Kidney epithelial cell (primary cell): ENCODE results near the gene PXK. TPM values are rescaled to one million over a fixed set of nuclear protein-coding genes. Genes with fewer than 3 reads are reported as not detected.
A peak's percentile ranks its signal among the peaks of the same experiment; 100 is the strongest.

ENCODE experiments used
- DNase-seq: peaks from one replicate; pipeline ENCODE4 v3.0.0-alpha.2; 2010; ENCODE audit warnings: low read depth
- H3K27me3 ChIP-seq: 2 replicates; pipeline ENCODE4 v1.6.0; 2011; ENCODE audit warnings: low read length; ENCODE audit not compliant: control insufficient read depth, insufficient read depth
- H3K36me3 ChIP-seq: 2 replicates; pipeline ENCODE4 v1.5.1; 2011; ENCODE audit warnings: low read length; ENCODE audit not compliant: control insufficient read depth, insufficient read depth
- H3K4me3 ChIP-seq: 2 replicates; pipeline ENCODE4 v1.5.1; 2011; ENCODE audit warnings: low read depth, mild to moderate bottlenecking, control low read depth, low read length
- CTCF ChIP-seq: IDR thresholded peaks from 2 replicates; pipeline ENCODE4 v1.5.1; 2011; ENCODE audit warnings: mild to moderate bottlenecking, moderate library complexity, low read length, control low read depth, inconsistent platforms; ENCODE audit not compliant: insufficient read depth, poor library complexity, severe bottlenecking
- total RNA-seq: library from RNA; depleted of rRNA; stranded (reverse); fragments of >200 nt; gene quantifications from 2 replicates; pipeline ENCODE4 v1.2.3, GENCODE V29; 2015

Gene PXK
- total RNA-seq, 1 donor from 2014 or later: 13.2 TPM

DNA sequence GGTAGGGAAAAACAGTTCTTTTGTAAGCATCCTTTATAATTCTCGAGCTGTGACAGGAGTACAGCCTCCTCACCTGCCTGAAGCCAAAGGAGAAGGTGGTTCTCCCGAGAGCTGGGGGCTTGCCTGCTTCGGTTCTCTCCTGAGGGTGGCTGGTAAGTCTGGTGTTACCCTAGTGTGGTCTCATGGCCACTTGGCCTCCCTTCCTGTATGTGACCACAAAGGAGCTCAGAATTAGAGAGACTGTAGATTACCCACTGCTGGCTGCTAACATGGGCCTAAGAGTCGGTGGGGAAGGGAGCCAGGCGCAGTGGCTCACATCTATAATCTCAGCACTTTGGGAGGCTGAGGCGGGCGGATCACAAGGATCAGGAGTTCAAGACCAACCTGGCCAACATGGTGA, 88.3 kb downstream of the PXK start:
- no peak for DNase-seq
- Histone ChIP-seq H3K36me3 (no peaks in the 10 kb centered on the region), H3K4me3 (no peak overlapping the region), H3K27me3 (no peaks in the 10 kb centered on the region)
- no peak for TF ChIP-seq CTCF

GRCh38 chr3:58422756-58423325, 90.1 kb downstream of the PXK start:
- TF ChIP-seq CTCF: peak; percentile 33
- H3K4me3 ChIP-seq: no peak overlapping the region
- no peaks in the 10 kb centered on the region for H3K27me3 ChIP-seq
- H3K36me3 ChIP-seq: no peaks in the 10 kb centered on the region
- DNase-seq: no peak

GRCh38 chr3:58424613-58425012, 91.9 kb downstream of the PXK start:
- Histone ChIP-seq H3K4me3 (no peak overlapping the region), H3K36me3 (peaks cover 3% of the 10 kb centered on the region), H3K27me3 (no peaks in the 10 kb centered on the region)
- no peak for TF ChIP-seq CTCF
- DNase-seq: no peak

DNA sequence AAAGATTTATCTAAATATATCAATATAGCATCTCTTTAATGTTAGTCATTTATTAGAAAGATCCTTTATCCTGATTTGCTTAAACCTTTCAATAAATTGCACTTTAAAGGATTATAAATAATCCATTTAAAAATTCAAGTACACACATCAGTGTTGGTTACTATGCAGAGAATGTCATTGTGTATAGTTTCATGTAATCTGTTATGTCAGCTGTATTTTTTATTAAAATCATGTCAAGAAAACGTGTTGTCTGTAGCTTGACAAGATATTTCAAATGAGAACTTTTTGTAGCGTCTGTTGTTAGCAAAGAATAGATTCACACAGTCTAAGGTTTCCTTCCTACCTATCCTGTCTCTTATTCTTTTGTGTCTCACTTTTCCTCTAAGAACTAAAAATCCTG, 93.1 kb downstream of the PXK start:
- peaks cover 3% of the 10 kb centered on the region for H3K36me3 ChIP-seq
- H3K4me3 ChIP-seq: no peak overlapping the region
- TF ChIP-seq CTCF: no peak
- no peak for DNase-seq
- no peaks in the 10 kb centered on the region for H3K27me3 ChIP-seq

DNA sequence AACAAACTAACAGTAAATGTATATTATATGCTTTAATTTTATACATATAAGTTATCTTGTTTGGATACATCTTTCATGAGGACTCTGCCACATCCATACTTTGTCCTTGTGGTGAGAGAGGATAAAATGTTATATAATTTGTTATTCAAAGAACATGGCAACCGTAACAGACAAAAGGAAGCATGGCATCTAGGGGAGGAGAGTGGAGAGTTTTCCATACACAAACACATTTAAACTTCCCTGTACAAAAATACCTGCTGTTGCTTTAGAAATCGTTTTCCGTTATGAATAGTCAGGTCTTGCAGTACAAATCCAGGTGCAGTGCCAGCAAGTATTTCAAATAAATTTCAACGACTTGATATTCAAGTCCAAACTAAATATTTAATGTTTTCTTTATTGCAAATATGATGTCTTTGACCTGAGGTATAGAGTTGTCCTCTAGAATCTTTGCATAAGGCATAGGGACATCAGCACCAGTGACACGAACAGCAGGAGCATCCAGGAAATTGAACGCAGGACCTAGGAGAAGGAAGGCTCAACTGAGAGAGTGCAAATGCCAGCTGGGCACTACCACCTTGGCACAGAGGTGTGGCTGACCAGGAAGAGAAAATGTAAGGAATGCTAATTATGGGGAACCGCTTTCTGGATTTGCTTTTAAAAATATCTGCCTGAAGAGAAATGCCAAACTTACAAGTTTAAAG, 95.1 kb downstream of the PXK start:
- no peak overlapping the region for H3K4me3 ChIP-seq
- DNase-seq: no peak
- no peaks in the 10 kb centered on the region for H3K27me3 ChIP-seq
- H3K36me3 ChIP-seq: peaks cover 3% of the 10 kb centered on the region
- TF ChIP-seq CTCF: no peak

GRCh38 chr3:58429657-58430056, 97.0 kb downstream of the PXK start:
- Histone ChIP-seq H3K36me3 (peaks cover 3% of the 10 kb centered on the region), H3K4me3 (no peak overlapping the region), H3K27me3 (no peaks in the 10 kb centered on the region)
- no peak for TF ChIP-seq CTCF
- DNase-seq: no peak
